Measurements from ENCODE around the gene AEBP2.
"Not testable (repeated sequence)": the region's sequence is repeated elsewhere in the genome, so short reads cannot be mapped to it uniquely, and the experiment has no call there.

The AEBP2 gene

GRCh38 chr12:19518209-19518608 lies 78.9 kb downstream of the AEBP2 start:
- no peak for DNase-seq

DNA sequence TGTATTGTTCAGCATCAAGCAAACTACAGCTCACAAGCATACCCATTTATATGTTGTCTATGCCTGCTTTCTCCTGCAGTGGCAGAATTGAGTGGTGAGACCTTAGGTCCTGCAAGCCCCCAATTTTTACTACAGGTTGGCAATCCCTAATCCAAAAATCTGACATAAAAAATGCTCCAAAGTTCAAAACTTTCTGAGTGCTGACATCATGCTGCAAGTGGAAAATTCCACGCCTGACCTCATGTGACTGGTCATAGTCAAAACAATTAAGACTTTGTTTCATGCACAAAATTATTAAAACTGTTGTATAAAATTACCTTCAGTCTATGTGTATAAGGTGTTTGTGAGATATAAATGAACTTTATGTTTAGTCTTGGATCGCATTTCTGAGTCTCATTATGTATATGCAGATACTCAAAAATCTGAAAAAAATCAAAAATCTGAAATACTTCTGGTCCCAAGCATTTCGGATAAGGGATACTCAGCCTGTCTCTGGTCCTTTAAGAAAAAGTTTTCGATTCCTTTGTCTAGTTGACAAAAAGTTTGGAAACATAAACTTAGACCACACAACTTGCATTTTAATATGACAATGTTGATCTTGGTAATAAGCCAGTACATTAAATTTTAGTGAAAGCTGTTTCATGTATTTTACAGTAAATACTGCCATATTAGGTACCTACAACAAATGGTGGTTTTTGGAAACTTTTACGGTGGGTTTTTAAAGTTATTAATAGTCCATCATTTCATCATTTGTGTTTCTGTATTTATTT lies 81.5 kb downstream of the AEBP2 start:
- no peak for DNase-seq

DNA sequence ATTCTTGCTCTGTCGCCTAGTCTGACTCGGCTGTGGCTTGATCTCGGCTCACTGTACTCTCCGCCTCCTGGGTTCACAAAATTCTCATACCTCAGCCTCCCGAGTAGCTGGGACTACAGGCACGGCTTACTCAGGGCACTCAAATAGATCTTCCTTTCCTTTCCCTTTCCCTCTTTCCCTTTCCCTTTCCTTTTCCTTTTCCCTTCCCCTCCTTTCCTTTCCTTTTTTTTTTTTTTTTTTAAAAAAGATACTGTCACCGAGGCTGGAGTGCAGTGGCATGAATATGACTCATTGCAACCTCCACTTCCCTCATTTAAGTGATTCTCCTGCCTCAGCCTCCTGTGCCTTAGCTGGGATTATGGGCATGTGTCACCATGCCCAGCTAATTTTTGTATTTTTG lies 86.0 kb downstream of the AEBP2 start:
- DNase-seq = no peak

- no peak for DNase-seq
These were observed 88.6 kb downstream of the AEBP2 start for GRCh38 chr12:19527866-19528265.

GRCh38 chr12:19528750-19529149 lies 89.5 kb downstream of the AEBP2 start:
- DNase-seq = no peak

GRCh38 chr12:19529951-19530636 lies 90.8 kb downstream of the AEBP2 start:
- no peak for DNase-seq

GRCh38 chr12:19530637-19531023 lies 91.3 kb downstream of the AEBP2 start:
- DNase-seq = no peak

DNA sequence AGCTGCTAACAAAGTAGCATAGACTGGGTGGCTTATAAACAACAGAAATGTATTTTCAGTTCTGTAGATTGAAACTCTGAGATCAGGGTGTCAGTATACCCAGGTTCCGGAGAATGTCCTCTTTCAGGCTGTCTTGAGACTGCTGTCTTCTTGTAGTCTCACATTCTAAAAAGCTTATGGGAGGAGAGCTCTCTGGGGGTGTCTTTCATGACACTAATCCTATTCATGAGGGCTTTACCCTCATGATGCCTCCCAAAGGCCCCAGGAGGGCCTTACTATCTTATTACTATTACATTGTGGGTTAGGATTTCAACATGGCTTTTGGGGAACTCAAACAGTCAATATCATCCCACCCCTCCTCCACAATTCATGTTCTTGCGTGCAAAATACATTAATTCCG lies 94.3 kb downstream of the AEBP2 start:
- no peak for DNase-seq

DNA sequence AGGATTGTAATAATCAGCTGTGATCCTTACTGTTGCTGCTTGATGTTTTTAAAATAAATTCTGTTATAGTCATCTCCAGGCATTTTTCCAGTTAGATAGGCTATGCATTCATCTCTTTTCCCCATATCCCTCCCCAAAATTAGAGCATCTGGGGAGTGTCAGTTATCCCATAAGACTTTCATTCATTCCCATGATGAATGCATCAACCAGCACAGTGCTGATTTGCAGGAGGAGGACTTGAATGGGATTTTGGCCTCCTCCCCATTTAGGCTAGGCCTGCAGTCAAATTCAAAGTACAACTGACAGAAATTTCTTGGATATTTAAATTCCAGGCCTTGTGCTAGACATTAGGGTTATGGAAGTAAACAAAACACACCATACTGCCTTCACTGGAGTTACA lies 99.8 kb downstream of the AEBP2 start:
- no peak for DNase-seq

DNA sequence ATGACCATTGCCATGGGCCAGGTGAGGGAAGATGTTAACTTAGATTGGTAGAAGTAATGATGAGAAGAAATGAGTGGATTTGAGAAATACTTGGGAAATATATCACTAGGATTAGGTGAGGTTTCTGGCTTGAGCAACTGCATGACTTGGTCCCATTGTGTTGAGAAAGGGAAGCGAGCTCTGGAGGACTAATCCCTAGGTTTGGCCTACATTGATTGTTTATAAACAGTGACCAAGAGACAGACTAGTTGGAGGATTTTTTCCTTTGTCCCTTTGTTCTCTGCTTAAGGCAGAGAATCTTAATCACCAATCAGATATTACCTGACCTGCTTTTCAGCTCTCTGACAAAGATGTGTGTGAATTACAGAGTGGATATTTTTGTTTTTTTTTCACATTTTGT lies 100.5 kb downstream of the AEBP2 start:
- no peak for DNase-seq

DNA sequence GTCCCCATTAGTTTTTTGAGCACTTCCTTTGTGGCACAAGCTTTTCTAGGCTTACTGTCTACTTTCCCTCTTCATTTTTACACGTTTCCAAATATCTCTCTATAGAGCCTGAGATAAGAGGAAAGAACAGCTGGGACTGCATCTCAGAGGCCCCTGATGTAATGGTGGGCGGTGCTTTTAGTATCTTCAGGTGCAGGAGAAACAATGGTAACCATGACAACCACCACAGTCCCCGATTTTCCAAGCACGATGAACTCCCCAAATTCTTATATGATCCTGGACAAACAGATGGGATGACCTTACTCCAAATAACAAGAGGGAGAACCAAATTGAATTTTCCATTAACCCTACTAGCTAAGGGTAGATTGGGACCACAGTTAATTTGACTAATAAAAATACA lies 103.3 kb downstream of the AEBP2 start:
- no peak for DNase-seq

DNA sequence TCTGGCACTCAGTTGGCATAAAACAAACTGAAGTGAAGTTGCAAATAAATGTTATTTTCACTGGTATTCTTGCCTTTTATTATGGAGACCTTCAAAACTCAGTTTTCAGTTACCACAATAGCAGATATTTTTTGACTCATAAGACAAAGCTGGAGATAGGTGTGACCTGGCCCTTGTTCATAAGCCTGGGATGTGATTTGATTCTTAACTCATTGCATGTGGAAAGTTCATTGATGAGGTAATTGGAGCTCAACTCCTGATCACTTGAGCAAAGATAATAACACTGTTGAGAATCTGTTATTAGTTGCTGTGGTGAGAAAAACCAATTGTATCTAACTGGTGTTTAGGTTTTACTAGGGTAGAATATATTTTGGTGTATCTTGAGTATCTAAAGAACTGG lies 105.1 kb downstream of the AEBP2 start:
- DNase-seq = no peak

GRCh38 chr12:19545301-19545700 lies 106.0 kb downstream of the AEBP2 start:
- DNase-seq = no peak

GRCh38 chr12:19546027-19546426 lies 106.7 kb downstream of the AEBP2 start:
- DNase-seq = no peak

- no peak for DNase-seq
These were observed 107.4 kb downstream of the AEBP2 start for GRCh38 chr12:19546611-19547162.

- no peak for DNase-seq
These were observed 108.0 kb downstream of the AEBP2 start for GRCh38 chr12:19547271-19547671.

DNA sequence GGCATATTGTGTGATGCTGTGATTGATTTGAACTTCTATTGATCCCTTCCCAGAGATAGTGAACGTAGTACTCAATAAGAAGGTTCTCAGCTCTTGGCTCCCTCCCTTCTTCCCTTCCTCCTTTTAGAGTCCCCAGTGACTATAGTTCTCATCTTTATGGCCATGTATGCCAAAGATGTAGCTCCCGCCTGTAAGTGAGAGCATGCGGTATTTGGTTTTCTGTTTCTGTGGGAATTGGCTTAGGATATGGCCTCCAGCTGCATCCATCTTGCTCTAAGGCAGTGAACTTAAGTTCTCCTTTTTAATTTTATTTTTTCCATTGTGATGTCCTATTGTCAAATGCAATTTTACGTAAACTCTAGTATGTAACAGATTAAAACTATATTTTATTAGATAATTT lies 109.5 kb downstream of the AEBP2 start:
- no peak for DNase-seq

DNA sequence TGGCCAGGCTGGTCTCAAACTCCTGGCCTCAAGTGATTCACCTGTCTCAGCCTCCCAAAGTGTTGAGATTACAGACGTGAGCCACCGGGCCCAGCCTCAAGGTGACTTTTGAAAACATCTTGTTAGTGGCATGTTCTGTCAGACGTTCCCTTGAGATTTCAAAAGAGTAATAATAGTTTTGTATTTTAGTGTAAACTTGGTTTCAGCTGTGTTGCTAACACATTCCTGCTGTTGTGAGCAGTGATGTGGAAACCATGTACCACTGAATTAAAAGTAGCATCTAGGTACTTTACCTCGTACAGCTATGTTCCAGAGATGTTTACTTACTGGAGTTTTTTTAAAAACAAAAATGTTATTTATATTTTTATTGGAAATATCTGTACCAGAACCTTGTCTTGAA lies 111.3 kb downstream of the AEBP2 start:
- DNase-seq = no peak

DNA sequence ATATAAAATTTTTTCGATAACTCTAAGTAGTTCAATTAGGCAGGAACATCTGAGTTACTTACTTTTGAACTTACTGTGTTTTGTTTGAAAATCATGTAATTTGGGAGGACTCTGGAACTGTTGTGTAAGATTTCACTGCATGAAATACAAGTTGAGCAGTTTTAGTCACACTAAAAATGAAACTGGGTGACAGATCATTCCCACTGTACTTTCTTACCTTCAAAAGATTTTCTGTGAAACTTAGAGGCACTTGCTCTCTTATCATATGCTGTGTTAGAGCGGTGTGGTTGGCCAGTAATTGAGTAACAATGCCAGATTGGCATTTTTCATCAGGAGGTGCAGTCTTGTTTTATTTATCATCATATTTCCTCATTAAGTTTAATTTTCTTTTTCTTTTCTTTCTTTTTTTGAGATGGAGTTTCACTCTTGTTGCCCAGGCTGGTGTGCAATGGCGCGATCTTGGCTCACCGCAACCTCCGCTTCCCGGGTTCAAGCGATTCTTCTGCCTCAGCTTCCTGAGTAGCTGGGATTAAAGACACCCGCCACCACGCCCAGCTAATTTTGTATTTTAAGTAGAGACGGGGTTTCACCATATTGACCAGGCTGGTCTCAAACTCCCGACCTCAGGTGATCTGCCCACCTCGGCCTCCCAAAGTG lies 113.3 kb downstream of the AEBP2 start:
- DNase-seq = not testable (repeated sequence)

GRCh38 chr12:19553175-19553574 lies 113.9 kb downstream of the AEBP2 start:
- no peak for DNase-seq

DNA sequence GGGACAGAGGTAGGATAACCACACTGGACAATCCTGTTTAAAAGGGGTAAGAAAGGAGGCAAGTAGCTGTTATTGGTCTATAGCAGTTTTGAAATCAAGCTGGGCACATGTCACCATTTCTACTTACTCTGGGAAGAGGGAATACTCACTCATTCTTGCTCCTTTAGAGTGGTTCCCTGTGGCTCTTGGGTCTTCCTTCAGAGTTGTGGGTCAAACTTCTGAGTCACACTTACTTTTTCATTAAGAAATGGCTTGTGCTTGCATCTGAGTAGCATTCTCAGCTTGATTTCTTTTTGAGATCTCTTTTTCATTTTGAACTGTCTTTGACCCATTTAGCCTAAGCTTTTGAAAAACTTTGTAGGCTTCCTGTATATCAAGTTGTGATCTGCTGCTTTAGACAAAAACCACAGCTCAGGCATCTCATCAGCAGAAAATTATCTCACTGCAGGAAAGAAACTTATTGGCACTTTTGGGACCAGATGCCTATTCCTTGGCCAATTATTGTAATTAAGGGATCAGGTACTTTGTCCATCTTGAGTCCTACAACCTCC lies 122.2 kb downstream of the AEBP2 start:
- no peak for DNase-seq

All from cerebellar nuclear complex (tissue), 1 donor.